Measurements from ENCODE around the gene EHD4.

The EHD4 gene

DNA sequence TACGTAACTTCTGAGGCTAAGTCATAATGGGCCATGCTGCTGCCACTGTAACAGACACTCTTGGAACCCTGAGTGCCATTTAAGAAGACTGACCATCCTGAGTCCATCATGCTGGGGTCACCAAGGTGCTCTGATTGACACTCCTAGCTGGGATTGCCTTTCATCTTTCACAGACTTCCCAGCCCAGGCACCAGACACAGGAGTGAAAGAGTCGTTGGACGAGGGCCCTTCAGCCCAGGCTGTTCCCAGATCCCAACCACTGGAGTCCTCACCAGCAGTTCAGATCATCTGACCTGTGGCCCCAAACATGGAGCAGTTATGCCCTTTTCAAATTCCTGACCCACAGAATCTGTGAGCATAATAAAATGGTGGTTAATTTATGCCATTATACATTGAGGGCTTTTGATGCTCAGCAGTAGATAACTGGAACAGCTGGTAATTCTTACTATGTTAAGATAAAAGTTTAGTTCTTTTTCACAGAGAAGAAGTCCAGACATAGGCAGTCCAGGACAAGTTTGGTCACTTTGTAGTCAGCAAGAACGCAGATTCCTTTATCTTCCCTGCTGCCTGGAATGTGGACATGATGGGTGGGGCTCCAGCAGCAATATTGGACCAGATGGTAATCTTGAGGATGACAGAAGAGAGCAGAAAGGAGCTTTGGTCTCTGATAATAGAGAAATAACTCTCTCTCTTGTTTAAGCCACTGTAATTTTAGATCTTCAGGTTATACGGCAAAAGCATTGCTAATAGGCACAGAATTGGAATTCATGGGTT, 7.3 kb upstream of the EHD4 start:
- DNase-seq: no peak

DNA sequence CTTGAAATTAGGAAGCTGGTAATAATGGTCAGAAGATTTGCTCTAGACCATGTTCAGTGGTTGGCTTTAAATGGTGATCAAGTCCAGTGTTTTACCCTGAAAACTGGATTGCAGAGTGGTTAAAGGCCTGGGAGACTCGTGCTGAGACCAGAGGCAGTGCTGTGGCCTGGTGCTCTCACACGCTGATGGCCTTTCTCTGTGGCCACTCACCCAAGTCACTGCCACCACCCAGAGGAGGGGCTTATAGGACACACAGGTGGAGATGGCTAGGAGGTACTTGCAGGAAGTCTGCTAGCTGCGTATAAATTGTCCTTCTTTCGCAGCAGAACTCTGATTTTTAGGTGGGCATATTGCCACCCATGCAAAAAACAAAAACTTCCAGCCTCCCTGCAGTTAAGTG, 6.2 kb upstream of the EHD4 start:
- no peak for DNase-seq

DNA sequence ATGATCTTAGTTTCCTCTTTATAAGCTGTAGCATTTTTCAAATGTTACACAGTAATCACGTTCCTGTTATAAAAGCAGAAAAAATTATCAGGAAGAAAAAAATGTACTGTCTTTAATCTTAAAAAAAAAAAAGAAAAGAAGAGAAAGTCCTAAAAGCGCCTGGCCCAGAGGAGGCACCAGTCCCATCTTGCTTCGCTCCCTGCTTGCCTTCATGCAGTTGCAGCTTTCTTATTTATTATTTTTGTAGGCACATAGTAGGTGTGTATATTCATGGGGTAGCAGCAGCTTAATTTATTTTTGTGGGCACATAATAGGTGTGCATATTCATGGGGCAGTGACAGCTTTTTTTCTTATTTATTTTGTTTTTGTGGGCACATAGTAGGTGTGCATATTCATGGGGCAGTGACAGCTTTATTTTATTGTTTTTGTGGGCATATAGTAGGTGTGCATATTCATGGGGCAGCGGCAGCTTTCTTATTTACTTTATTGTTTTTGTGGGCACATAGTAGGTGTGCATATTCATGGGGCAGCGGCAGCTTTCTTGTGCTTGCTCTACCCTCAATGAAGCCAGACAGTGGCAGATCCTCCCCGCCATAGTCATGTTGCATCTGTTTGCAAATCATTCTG, 5.5 kb upstream of the EHD4 start:
- no peak for DNase-seq

DNA sequence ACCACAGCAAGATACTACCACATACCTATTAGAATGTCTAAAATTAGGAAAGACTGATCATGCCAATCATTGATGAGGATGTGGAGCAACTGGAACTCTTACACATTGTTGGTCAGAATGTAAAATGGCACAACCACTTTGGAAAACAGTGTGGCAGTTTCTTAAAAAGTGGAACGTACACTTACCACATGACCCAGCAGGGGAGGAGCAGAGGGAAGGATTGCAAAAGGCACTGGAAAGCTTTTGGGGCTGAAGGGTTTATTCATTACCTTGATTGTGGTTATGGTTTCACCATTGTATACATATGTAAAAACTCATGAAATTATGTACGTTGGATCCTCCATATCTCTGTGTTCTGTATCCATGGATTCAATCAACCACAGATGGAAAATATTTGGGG, 3.3 kb upstream of the EHD4 start:
- DNase-seq: no peak

GRCh38 chr15:41974041-41974440, 1.7 kb upstream of the EHD4 start:
- no peak for DNase-seq

GRCh38 chr15:41971895-41972252, 483 bp downstream of the EHD4 start:
- peak; percentile 38 for DNase-seq

- peak; percentile 52 for DNase-seq
These were observed 1.1 kb downstream of the EHD4 start for GRCh38 chr15:41971089-41971894.

GRCh38 chr15:41970456-41970855, 1.9 kb downstream of the EHD4 start:
- no peak for DNase-seq

DNA sequence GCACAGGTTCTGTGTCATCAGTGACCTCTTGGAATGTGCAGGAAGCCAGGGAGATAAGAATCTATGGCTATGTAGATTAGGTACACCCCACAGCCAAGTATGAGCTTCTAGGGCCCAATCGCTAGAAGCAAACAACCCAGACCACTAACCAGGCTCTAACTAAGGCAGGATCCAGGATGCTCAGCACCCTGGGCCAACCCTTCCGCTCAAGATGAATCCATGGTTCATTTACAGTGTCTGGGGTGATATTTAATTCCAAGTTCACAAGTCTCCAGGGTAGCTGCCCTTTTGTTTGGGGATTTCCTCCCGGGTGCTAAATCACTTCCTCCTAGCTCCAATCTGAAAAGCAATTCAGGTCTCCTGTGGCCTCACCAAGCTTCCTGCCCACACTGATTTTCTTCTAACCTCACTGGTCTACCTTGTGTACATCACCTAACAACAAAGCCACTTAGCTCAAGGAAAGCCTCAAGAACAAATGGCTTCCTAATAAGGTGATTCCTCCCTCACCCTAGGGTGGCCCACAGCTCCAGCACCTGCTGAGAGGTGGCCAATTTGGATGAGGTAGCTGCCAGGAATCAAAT, 2.4 kb downstream of the EHD4 start:
- no peak for DNase-seq

DNA sequence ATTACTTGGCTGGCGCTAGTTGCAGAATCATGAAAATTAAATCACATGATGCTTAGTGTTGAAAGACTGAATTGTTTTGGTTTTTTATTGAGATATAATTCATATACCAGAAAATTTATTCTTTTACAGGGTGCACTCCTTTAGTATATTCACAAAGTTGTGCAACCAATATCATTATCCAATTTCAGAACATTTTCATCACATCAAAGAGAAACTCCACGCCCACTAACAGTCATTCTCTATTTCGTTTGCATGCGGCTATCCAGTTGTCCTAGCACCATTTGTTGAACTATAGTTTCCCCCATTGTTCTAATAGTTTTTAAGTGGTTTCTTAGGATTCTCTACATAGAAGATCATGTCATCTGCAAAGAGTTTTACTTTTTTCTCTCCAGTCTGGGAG, 3.7 kb downstream of the EHD4 start:
- DNase-seq: no peak

DNA sequence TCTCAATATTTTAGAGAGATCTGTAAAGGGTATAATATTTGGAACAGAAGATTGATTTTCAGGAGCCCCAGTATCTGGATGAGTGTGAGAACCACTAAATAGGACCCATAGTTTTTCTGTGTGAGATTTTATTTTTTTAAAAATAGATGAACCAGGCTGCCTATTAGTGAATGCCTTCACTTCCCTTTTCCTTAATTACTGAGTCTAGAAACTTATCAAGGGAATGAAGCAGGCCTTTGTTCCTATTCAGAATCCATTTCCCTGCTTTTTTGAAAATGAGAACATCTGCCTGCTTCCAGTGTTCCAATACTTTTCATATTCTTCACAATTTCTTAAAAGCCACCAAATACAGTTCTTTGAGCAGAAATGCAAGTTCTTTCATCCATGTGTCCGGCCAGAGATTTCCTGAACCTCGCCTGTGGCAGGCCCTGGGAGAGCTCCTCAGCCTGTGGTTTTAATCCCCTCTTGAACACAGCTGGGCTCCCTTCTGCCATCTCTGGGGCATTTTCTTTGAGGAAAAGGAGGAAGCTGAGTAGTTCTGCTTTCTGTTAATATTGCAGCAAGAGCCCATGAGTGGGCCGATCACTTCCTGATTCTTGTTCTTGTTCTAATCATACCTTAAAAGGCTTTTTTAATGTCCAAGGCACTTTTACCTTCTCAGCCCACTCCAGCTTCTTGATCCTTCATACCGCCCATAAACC, 4.7 kb downstream of the EHD4 start:
- no peak for DNase-seq

GRCh38 chr15:41966920-41967465, 5.4 kb downstream of the EHD4 start:
- no peak for DNase-seq

GRCh38 chr15:41966414-41966812, 5.9 kb downstream of the EHD4 start:
- DNase-seq: no peak

- DNase-seq: no peak
These were observed 6.6 kb downstream of the EHD4 start for GRCh38 chr15:41965441-41966413.

DNA sequence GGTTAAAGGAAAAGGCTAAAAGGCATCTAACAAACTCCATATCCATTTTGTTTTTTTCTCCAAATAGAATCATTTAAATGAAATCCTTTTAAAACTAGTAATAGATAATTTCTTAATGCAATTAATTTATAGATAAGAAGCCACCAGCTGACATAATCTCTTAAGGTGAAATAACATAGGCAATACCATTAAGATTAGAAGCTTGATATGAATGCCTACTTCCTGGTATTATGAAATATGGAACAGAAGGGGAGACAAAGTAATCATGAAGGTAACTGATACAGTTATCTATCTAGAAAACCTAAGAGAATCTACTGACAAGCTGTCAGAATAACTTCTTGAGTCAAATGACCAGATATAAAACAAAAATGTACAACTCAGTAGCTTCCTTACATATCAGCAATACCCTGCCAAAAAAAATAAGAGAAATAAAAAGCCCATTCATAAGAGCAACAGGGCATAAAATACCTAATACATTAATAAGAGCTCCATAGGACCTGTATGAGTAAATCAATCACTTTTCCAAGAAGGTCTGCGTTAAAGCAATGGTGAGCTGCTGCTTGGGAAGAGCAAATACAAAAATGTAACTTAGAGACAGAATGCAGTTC, 10.7 kb downstream of the EHD4 start:
- no peak for DNase-seq

GRCh38 chr15:41961001-41961518, 11.3 kb downstream of the EHD4 start:
- no peak for DNase-seq

DNA sequence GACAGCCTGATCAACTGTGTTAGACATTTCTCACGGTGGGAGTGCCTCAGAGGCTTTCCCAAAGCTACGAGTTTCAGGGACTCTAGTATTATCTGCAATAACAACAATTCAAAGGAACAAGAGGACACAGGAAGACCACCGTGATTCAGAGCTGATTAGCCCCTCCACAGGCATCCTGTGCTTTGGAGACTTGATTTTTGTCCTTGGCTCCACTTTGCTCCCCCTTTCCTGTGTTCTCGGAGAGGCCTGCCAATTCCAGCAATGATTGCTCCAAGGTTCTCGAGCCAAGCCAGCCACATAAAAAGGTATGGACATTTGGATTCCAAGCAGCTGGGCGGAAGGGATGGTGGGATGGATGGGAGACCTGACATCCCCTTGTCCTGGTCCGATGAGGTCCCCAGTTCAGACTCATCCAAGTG, 14.3 kb downstream of the EHD4 start:
- DNase-seq: no peak

DNA sequence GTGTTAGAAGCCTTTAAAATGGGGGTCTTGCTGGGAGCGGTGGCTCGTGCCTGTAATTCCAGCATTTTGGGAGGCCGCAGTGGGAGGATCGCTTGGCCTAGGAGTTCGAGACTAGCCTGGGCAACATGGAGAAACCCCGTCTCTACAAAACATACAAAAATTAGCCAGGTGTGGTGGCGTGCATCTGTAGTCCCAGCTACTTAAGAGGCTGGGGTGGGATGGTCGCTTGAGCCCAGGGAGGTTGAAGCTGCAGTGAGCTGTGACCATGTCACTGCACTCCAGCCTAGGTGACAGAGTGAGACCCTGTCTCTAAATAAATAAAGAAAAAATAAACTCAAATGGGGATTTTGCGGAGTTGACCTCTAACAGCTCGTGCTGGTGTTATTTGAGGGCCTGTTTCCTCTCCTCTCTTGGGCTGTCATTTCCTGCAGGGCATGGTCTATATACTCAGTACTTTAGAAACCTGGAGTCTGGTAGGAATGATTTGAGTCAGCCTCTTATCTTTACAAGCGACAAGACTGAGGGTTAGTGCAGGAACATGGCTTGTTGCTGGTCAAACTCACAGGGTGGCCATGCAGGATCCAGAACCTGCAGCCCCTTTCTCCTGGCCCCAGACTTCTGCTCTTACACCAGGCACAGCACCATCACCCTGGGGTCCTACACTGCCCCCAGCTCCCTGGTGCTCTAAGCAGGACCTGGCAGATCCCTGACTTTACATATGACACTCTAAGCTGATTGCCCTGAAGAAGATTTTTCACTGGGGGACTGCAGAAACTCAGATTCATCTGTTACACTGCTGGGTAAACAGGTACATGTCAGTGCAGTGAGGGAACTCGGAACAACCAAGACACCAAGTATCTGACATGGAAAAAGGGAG, 15.1 kb downstream of the EHD4 start:
- DNase-seq: no peak

- DNase-seq: no peak
These were observed 16.4 kb downstream of the EHD4 start for GRCh38 chr15:41955807-41956525.

All from NCI-H345 (cell line).